ENCODE measurements around the gene DLEC1.

- TF ChIP-seq USF2 (CRISPR knock-in tag; IDR thresholded peaks at IDR 0.05) = no peak
- TF ChIP-seq E2F1 (CRISPR knock-in tag; IDR thresholded peaks at IDR 0.05) = no peak
- TF ChIP-seq CTCF (IDR thresholded peaks at IDR 0.05) = no peak
- TF ChIP-seq FOXK1 (CRISPR knock-in tag; IDR thresholded peaks at IDR 0.05) = no peak
- no peak for TF ChIP-seq AFF4 (CRISPR knock-in tag; IDR thresholded peaks at IDR 0.05; ENCODE audit: borderline replicate concordance)
- no peak for TF ChIP-seq PRRX2 (CRISPR knock-in tag; IDR thresholded peaks at IDR 0.05)
- no peak for TF ChIP-seq ZBTB21 (CRISPR knock-in tag; IDR thresholded peaks at IDR 0.05; ENCODE audit: borderline replicate concordance)
- no peak for TF ChIP-seq NR2C2 (CRISPR knock-in tag; IDR thresholded peaks at IDR 0.05)
Observed at GRCh38 chr3:38139652-38140051, 100.6 kb downstream of the DLEC1 start.

All from WTC11 (cell line).